ENCODE measurements around the gene GALNT10. TPM values are rescaled to one million over a fixed set of nuclear protein-coding genes. Genes with fewer than 3 reads are reported as not detected.

Gene GALNT10
- total and polyA plus RNA-seq, 10 donors, result 7.6 to 50.2 (median 43.5) TPM

- no peak overlapping the region for H3K27ac ChIP-seq
- 86 to 96% (median 92%) methylated on average over 2 to 3 of the region's 3 CpGs for WGBS, 5 donors
- DNase-seq, result no peak
- H3K4me1 ChIP-seq, result peaks cover 0 to 31% (median 12%) of the 10 kb centered on the region in 6 donors
- H3K36me3 ChIP-seq, result peaks cover 0 to 43% (median 3%) of the 10 kb centered on the region in 6 donors
- intact Hi-C loops (cut with DNase I; ENCODE audit: low total_unique reads), result no loop called here
- TF ChIP-seq CTCF (IDR thresholded peaks at IDR 0.05 in 8 of 11, conservative IDR thresholded peaks at IDR 0.05 in 3 of 11), result no peak
- TF ChIP-seq POLR2A (IDR thresholded peaks at IDR 0.05), result no peak
- no peak for TF ChIP-seq POLR2AphosphoS5 (IDR thresholded peaks at IDR 0.05)
- H3K4me3 ChIP-seq, result no peak overlapping the region
- no peaks in the 10 kb centered on the region for H3K9me3 ChIP-seq
- H3K27me3 ChIP-seq (replicated peaks in 1 of 7), result no peaks in the 10 kb centered on the region
These were observed 180.3 kb downstream of the GALNT10 start for GRCh38 chr5:154370813-154371212.

GRCh38 chr5:154371687-154372086, 181.2 kb downstream of the GALNT10 start:
- WGBS, 5 donors, result 53 to 61% (median 56%) methylated on average over 3 of the region's 3 CpGs
- Histone ChIP-seq H3K27ac (no peak overlapping the region), H3K27me3 (replicated peaks in 1 of 7) (no peaks in the 10 kb centered on the region), H3K4me3 (no peak overlapping the region), H3K4me1 (peaks cover 0 to 31% (median 12%) of the 10 kb centered on the region in 6 donors), H3K9me3 (no peaks in the 10 kb centered on the region), H3K36me3 (peaks cover 0 to 52% (median 11%) of the 10 kb centered on the region in 6 donors)
- TF ChIP-seq POLR2AphosphoS5 (IDR thresholded peaks at IDR 0.05), result no peak
- no peak for DNase-seq
- intact Hi-C loops (cut with DNase I; ENCODE audit: low total_unique reads), result no loop called here

GRCh38 chr5:154372661-154373060, 182.1 kb downstream of the GALNT10 start:
- Histone ChIP-seq H3K27ac (no peak overlapping the region), H3K36me3 (peaks cover 0 to 62% (median 20%) of the 10 kb centered on the region in 6 donors), H3K4me3 (no peak overlapping the region), H3K9me3 (no peaks in the 10 kb centered on the region), H3K27me3 (replicated peaks in 1 of 7) (no peaks in the 10 kb centered on the region), H3K4me1 (peaks cover 0 to 26% (median 10%) of the 10 kb centered on the region in 6 donors)
- TF ChIP-seq CTCF (IDR thresholded peaks at IDR 0.05 in 8 of 11, conservative IDR thresholded peaks at IDR 0.05 in 3 of 11), result no peak
- TF ChIP-seq POLR2A (IDR thresholded peaks at IDR 0.05), result no peak
- peak in 1 of 3 donors; percentile 12 for TF ChIP-seq POLR2AphosphoS5 (IDR thresholded peaks at IDR 0.05)
- WGBS, 5 donors, result 89 to 98% (median 97%) methylated on average over 3 to 5 of the region's 5 CpGs
- DNase-seq, result no peak
- intact Hi-C loops (cut with DNase I; ENCODE audit: low total_unique reads), result no loop called here

- WGBS, 5 donors, result 93 to 98% (median 95%) methylated on average over 4 of the region's 4 CpGs
These were observed 182.8 kb downstream of the GALNT10 start for GRCh38 chr5:154373326-154373725.

More at GRCh38 chr5:154373326-154373725, 182.8 kb downstream of the GALNT10 start:
- TF ChIP-seq POLR2A (IDR thresholded peaks at IDR 0.05) (no peak), CTCF (IDR thresholded peaks at IDR 0.05 in 8 of 11, conservative IDR thresholded peaks at IDR 0.05 in 3 of 11) (no peak), POLR2AphosphoS5 (IDR thresholded peaks at IDR 0.05) (no peak)
- H3K36me3 ChIP-seq, result peaks cover 0 to 69% (median 23%) of the 10 kb centered on the region in 6 donors
- no peak overlapping the region for H3K4me3 ChIP-seq
- H3K27me3 ChIP-seq (replicated peaks in 1 of 7), result no peaks in the 10 kb centered on the region
- DNase-seq, result no peak
- no peaks in the 10 kb centered on the region for H3K9me3 ChIP-seq
- peaks cover 0 to 19% (median 4%) of the 10 kb centered on the region in 6 donors for H3K4me1 ChIP-seq
- no peak overlapping the region for H3K27ac ChIP-seq
- intact Hi-C loops (cut with DNase I; ENCODE audit: low total_unique reads), result no loop called here

Measured in spleen (tissue), 11 donors.